Renal cortex interstitium (tissue), 11 donors: ENCODE results near the gene RDH13. TPM values are rescaled to one million over a fixed set of nuclear protein-coding genes. Genes with fewer than 3 reads are reported as not detected.

Experiments used
- DNase-seq, 11 donors: peaks; one replicate each; pipeline ENCODE4 v3.0.0-alpha.2; 2013; ENCODE audit warnings: low read depth in 9 of 11, low spot score in 4 of 11; ENCODE audit errors: extremely low read depth in 1 of 11
- polyA plus RNA-seq, 3 donors: library from polyadenylated mRNA; unstranded; fragments of 120-200 nt; gene quantifications; one replicate each; pipeline ENCODE4 v1.2.1, GENCODE V29; 2013; ENCODE audit not compliant: insufficient read length in 3 of 3

RDH13 gene
- polyA plus RNA-seq, 3 donors = 13.6 to 27.1 (median 15.9) TPM

GRCh38 chr19:55095260-55096060 is 32.5 kb upstream of the RDH13 start:
- DNase-seq = no peak

DNA sequence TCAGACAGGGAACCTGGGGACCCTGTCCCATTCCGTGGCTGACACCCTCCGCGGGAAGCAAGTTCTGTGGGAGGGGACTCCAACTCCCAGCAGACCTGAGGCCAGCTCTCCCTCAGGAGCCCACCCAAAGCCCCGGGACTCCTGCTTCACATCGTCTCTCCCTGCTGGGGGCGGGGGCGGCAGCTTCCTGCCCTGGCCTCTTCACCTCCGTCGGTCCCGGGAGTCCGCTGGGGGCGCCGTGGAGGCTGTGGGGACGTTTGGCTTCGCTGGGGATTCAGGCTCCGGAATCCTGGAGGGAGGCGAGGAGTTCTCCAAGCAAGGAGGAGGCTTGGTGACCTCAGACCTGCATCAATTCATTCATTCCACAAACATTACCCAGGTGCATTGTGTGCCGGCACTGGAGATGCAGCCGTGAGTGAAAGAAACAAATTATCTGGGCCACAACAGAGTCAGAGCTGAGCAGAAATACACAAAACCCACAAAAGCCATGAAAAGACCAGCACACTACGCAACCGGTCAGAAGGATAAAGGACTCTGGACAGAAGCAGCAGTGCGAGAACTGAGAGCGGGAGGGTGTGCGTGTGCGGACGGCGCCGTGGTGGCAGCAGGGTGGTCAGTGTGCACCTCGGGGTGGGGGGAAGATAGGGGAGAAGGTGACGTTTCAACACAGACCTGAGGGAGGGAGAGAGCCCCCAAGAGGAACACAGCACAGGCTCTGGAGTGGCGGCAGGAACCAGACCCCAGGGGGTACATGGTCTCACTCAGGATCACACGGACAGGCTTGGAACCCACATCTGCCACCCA is 31.7 kb upstream of the RDH13 start:
- no peak for DNase-seq

DNA sequence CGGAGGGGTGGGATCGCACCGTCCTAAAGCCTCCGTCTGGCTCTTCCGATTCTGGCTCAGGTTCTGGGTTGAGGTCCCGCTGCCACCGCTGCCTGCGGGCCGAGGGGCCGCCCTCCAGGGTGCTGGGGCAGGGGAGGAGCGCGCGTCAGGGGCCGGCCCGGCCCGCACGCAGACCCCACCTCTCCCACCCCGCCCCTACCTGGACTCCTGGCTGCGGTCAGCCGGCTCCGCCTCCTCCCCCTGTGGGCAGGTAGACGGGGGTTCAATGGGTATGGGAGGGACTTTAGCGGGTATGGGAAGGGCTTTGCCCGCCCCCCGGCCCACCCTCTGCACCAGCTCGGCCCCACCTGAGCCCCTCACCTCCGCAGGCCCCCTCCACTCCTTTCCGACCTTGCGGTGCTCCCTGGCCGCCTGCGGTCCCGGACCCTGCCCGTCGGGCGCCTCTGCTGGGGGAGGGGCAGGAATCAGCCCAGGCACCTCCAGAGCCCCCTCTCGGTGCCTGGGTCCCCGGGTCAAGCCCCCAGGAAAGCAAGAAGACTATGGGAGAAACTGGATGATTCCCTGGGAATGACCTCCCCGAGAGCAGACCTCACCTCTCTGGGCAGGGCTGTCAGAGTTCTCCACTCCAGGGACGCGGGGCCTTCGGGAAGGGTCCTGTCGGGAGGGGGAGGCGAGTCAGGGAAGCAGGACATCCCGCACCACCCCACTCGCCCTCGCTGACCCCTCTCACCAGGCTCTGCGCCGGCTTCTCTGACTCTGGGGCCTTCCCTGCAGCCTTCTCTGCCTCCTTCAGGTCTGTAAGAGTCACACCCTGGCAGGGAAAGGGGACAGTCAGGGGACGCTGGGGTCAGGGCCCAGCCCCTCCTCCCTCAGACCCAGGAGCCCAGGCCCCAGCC is 29.7 kb upstream of the RDH13 start:
- no peak for DNase-seq

DNA sequence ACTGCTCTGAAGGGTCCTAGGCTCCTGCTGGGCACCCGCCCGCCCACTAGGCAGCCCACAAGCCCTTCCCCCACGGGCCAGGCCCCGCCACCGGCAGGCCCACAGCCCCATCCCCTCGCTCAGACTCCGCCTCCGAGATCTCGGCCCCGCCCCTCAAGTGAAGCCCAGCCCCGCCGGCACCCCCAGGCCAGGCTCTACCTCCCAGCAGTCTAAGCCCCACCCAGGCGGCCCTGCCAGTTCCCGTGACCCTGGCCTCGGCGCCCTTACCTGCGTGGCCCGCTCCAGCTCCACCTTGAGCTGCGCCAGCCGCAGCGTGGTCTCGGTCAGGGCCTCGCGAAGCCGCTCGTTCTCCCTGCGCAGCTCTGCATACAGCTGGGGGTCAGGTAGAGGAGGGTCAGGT is 29.0 kb upstream of the RDH13 start:
- no peak for DNase-seq

DNA sequence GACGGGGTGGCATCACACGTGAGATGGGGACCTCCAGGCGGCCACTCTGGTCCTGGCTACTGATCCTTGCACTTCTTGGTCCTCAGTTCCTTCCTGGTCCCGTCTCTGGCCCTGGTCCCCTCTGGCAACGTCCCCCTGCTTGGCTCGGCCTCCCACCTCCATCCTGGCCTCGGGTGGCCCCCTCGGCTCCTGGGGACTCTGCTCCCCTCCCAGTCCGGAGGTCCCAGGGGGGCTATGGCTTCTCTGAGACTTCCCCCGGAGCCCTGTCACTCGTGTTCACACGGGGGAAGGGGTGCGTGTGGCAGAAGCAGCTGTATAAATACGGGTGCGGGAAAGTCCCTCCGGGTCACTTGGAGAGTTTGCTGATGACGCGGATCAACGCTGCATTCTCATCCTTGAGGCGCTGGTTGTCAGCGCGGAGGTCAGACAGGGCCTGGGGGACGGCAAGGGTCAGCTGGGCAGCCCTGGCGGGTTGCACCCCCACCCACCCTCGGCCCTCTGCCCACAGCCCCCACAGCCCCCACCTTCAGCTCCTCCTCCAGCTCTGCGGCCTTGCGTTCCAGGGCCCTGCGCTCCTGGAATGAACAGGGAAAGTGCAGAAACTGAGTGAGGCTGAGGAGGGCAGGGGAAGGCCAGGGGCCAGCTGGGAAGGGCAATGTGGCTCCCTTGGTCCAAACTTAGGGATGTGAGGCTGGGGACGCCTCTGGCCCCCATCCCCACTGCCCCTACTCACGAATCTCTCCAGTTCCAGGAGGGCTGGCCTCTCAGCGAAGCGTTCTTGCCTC is 28.4 kb upstream of the RDH13 start:
- DNase-seq = no peak

GRCh38 chr19:55090564-55090963 is 27.6 kb upstream of the RDH13 start:
- DNase-seq = no peak

GRCh38 chr19:55089342-55089944 is 26.5 kb upstream of the RDH13 start:
- DNase-seq = no peak

DNA sequence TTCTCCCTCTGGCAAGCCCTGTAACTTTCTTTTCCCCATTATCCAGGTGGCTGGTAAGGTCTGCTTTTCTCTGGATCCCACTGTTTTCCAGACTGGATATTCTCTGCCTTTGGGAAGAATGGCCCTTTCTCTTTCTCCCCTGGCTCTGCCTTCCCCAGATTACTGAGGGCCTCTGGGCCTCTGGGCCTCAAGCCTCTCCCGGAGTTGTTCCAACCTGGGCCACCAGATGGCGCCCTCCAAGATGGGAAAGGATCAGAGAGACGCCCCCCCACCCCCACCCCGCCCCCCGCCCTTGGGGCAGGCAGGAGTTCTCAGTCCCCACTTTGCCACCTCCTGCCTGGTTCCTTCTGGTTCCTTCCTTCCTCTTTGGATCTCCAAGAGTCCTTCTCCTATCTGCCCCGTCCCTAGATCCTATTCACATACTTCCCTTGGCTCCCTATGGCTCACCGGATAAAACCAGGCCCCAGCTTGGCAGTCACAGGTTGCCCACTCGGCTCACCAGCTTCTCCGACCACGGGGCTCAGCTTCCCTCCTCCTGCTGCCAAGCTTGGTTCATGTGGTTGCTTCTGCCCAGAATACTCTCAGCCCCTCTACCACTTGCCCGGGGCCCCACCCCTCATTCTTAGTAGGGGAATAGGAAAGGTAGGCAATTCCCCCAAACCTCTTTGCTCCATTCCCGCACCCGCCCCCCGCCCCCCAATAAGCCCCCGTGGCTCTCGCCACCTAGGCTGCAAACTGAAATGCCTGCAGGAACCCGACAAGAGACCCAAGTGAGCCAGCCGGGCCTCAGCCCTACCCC is 25.8 kb upstream of the RDH13 start:
- DNase-seq = peak in 2 of 11 donors; percentile 73 to 75

DNA sequence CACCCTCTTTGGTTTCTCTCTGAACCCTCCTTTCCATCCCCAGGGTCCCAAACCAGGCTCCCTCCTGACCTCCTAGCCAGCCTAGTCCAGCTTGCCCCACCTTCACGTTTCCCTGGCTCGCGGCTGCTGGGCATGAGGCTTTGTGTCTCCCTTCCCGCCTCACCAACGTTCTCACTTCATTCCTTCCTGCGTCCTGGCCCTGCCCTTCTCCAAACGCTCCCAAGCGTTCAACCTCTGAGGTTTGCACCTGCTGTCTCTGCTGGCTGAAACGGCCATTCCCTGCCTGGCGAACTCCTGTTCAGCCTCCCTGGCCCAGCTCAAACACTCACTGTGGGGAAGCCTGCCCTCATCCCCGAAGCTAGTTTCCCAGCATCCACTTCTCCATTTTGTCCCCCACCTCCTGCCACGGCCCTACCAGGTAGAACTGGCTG is 25.1 kb upstream of the RDH13 start:
- DNase-seq = no peak

- DNase-seq = no peak
Measured at GRCh38 chr19:55087542-55087901, 24.6 kb upstream of the RDH13 start.

GRCh38 chr19:55086730-55087541 is 24.0 kb upstream of the RDH13 start:
- peak in 9 of 11 donors; percentile 75 to 91 (median 83) for DNase-seq

GRCh38 chr19:55085923-55086715 is 23.2 kb upstream of the RDH13 start:
- no peak for DNase-seq

GRCh38 chr19:55084416-55084815 is 21.5 kb upstream of the RDH13 start:
- DNase-seq = no peak

DNA sequence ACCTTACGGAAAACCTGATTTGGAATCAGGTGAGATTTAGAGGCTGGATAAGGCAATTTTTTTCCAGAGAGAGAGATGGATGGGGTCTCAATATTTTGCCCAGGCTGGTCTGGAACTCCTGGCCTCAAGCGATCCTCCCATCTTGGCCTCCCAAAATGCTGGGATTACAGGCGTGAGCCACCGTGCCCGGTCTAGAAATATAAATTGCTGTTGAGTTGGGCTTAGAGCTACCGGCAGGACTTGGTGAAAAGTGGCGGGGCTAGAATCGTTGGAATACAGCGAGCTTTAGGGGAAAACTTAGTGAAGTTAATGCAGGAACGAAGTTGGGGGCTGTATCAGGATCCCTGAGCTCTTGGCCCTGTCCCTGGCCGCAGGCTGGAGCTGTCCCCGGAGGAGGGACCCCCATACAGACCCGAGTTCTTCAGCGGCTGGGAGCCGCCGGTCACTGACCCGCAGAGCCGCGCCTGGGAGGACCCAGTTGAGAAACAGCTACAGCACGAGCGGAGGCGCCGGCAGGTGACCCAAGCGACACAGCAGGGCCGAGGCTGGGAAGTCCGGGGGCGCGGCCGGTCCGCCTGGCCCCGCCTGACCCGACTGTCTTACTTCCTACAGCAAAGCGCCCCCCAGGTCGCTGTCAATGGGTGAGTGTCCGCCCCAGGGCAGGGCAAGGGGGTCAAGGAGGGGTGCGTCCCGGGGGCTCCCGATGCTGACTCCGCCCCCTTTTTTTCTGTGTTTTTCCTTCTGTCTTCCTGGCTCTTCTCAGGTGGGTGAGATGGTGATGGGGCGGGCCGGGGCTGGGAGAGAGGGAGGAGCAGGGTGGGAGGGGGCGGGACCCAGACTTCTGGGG is 20.3 kb upstream of the RDH13 start:
- no peak for DNase-seq
